ENCODE measurements around the gene CMTR1. TPM values are rescaled to one million over a fixed set of nuclear protein-coding genes. Genes with fewer than 3 reads are reported as not detected.
A peak's percentile ranks its signal among the peaks of the same experiment; 100 is the strongest.

Gene CMTR1
- total RNA-seq, 6 experiments from 2014 or later: 15.6 to 22.3 (median 16.5) TPM

GRCh38 chr6:37392821-37393220 is 40.2 kb upstream of the CMTR1 start:
- TF ChIP-seq POLR2A (IDR thresholded peaks at IDR 0.05) (no peak), CTCF (IDR thresholded peaks at IDR 0.05) (no peak)
- DNase-seq (no peak), ATAC-seq (no peak)
- intact Hi-C loops (cut with DNase I): no loop called here
- Histone ChIP-seq H3K27me3 (no peaks in the 10 kb centered on the region), H3K36me3 (peaks cover 0 to 10% (median 5%) of the 10 kb centered on the region in 4 donors), H3K27ac (no peak overlapping the region), H3K4me1 (peaks cover 0 to 8% (median 0%) of the 10 kb centered on the region in 4 donors), H3K4me3 (no peak overlapping the region), H3K9me3 (no peaks in the 10 kb centered on the region)
- 100% methylated on average over 1 of the region's 1 CpG for WGBS (ENCODE audit: insufficient coverage, low coverage, low lambda C conversion rate, missing lambda C conversion rate)

GRCh38 chr6:37393381-37393929 is 39.6 kb upstream of the CMTR1 start:
- peaks cover 0 to 8% (median 0%) of the 10 kb centered on the region in 4 donors for H3K4me1 ChIP-seq
- DNase-seq: peak in 1 of 3 donors; percentile 51
- H3K27ac ChIP-seq: no peak overlapping the region
- 60% methylated on average over 1 of the region's 1 CpG for WGBS (ENCODE audit: insufficient coverage, low coverage, low lambda C conversion rate, missing lambda C conversion rate)
- no peaks in the 10 kb centered on the region for H3K27me3 ChIP-seq
- H3K9me3 ChIP-seq: no peaks in the 10 kb centered on the region
- TF ChIP-seq CTCF (IDR thresholded peaks at IDR 0.05) (no peak), POLR2A (IDR thresholded peaks at IDR 0.05) (no peak)
- H3K36me3 ChIP-seq: peaks cover 0 to 10% (median 5%) of the 10 kb centered on the region in 4 donors
- H3K4me3 ChIP-seq: no peak overlapping the region
- ATAC-seq: peak; percentile 79 to 93 (median 87)
- intact Hi-C loops (cut with DNase I): no loop called here

GRCh38 chr6:37396571-37397180 is 36.3 kb upstream of the CMTR1 start:
- H3K4me1 ChIP-seq: peaks cover 0 to 8% (median 0%) of the 10 kb centered on the region in 4 donors

GRCh38 chr6:37399131-37399530 is 33.9 kb upstream of the CMTR1 start:
- ATAC-seq (no peak), DNase-seq (no peak)
- TF ChIP-seq CTCF (IDR thresholded peaks at IDR 0.05): no peak
- no peak for TF ChIP-seq POLR2A (IDR thresholded peaks at IDR 0.05)
- H3K36me3 ChIP-seq: no peaks in the 10 kb centered on the region
- no peaks in the 10 kb centered on the region for H3K4me1 ChIP-seq
- no peaks in the 10 kb centered on the region for H3K27me3 ChIP-seq
- H3K27ac ChIP-seq: no peak overlapping the region
- H3K4me3 ChIP-seq: no peak overlapping the region
- H3K9me3 ChIP-seq: no peaks in the 10 kb centered on the region
- intact Hi-C loops (cut with DNase I): no loop called here

More at GRCh38 chr6:37396571-37397180, 36.3 kb upstream of the CMTR1 start:
- ATAC-seq (no peak), DNase-seq (no peak)
- Histone ChIP-seq H3K27me3 (no peaks in the 10 kb centered on the region), H3K9me3 (no peaks in the 10 kb centered on the region), H3K27ac (no peak overlapping the region), H3K36me3 (peaks cover 0 to 3% (median 0%) of the 10 kb centered on the region in 4 donors), H3K4me3 (no peak overlapping the region)
- intact Hi-C loops (cut with DNase I): no loop called here
- 78% methylated on average over 3 of the region's 4 CpGs for WGBS (ENCODE audit: insufficient coverage, low coverage, low lambda C conversion rate, missing lambda C conversion rate)
- TF ChIP-seq CTCF (IDR thresholded peaks at IDR 0.05): no peak
- no peak for TF ChIP-seq POLR2A (IDR thresholded peaks at IDR 0.05)
